AG09319 (cell line): ENCODE measurements around the gene NFATC1.

Experiments
- DNase-seq: peaks from one replicate; pipeline ENCODE4 v3.0.0-alpha.2; 2010; ENCODE audit warnings: low read depth; ENCODE audit errors: extremely low read depth
- TF ChIP-seq, protein P1 (sequence below): IDR thresholded peaks from 2 replicates; pipeline ENCODE4 v1.5.1; 2011; ENCODE audit warnings: low read depth, mild to moderate bottlenecking, inconsistent platforms, low read length, moderate library complexity

NFATC1 gene

DNA sequence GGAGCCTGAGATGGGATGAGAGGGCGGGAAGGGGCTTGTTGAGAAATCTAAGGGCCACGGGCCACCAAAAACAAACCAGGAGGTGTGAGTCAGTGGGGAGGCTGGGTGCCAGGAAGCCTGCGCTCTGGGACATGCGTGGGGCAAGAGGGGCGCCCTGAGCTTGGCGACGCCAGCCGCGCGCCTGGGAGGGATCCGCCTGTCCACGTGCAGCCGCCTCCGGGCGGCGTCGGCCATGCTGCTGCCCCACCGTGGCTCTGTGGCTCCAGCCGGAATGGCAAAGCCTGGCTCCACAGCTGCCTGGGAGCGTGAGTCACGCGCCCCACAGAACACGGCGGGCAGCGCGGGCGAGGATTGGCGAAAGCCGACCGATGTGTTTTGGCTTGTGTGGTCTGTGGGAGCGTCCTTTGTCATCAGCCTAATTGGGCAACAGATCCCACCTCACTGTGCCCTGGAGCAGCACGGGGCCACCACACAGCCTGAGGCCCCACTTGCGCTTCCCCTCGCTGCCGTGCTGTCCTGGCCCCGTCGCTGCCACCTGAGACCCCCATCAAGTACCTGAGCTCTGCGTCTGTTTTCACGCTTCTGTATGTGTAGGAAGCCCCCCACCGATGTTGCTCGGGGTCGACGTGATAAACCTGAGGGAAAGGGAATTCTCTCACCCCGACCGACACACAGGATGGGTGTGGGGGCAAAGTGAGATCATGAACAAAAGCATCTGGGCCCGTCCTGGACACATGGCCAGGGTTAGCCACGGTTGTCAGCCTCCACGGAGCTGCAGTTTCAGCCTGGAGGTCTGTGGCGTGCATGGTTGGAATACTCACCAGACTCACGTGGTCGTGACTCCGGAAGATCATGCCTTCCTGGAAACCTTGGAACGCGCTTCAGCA, 80.5 kb downstream of the NFATC1 start:
- DNase-seq, result no peak
- TF ChIP-seq, protein P1, sequence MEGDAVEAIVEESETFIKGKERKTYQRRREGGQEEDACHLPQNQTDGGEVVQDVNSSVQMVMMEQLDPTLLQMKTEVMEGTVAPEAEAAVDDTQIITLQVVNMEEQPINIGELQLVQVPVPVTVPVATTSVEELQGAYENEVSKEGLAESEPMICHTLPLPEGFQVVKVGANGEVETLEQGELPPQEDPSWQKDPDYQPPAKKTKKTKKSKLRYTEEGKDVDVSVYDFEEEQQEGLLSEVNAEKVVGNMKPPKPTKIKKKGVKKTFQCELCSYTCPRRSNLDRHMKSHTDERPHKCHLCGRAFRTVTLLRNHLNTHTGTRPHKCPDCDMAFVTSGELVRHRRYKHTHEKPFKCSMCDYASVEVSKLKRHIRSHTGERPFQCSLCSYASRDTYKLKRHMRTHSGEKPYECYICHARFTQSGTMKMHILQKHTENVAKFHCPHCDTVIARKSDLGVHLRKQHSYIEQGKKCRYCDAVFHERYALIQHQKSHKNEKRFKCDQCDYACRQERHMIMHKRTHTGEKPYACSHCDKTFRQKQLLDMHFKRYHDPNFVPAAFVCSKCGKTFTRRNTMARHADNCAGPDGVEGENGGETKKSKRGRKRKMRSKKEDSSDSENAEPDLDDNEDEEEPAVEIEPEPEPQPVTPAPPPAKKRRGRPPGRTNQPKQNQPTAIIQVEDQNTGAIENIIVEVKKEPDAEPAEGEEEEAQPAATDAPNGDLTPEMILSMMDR, result no peak

DNA sequence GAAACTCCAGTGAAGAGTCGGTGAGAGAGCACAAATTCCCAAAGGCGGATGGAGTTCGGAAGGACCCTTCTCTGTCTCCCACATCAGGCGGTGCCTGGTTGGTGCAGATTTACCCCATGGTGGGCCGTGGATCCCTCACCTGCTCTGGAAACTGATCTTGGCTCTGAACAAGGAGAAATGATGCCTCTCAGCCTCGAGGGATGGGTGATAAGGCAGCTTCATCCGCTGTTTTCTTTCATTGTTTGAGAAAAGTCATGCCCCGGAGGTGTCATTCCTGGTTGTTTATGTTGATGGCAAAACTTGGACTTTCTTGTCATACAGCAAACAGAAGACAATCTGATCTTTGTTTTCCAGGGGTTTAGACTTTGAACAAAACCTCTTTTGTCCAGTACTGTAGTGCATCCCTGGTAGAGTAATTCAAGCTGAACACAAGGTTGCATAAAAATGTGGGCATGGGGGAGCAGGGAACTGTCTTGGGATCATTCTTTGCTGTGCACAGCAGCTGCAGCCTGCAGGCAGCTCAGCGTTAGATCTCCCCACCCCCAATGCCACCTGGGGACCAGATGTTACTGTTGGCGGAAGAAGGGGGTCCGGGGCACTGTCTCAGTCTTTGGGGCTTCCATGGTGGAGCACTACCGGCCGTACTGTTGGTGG, 81.3 kb downstream of the NFATC1 start:
- DNase-seq, result no peak
- TF ChIP-seq, protein P1, result no peak

DNA sequence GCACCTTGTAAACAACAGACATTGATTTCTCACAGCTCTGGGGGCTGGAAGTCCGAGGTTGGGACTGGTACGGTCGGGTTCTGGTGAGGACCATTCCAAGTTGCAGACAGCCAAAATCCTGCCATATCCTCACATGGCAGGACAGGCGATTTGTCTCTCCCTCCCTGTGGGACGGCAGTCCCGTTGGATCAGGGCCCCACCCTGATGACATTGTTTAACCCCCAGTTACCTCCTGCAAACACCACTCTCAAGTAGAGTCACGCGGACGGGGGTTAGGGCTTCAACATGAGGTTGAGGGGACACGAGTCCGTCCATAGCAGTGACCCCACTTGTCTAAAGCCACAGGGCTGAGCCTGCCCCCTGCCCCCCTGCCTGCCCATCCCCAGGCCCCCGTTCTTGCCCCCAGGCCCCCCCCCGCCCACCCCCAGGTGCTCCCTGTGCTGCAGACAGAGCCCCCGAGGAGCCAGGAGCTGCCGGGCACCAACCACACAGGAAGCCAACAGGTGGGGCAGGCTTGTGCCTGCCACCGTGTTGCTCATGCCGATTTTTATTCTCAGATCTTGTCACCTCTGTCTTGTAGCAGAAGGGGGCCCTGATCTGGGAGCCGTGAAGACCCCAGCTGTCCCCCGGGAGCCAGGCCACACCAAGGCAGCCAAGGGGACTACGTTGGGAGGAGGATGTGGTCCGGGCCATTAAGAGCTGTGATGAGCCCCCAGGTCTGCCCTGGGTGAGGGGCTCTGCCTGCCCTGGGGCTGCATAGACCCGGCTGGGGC, 82.2 kb downstream of the NFATC1 start:
- TF ChIP-seq, protein P1, result no peak
- no peak for DNase-seq

DNA sequence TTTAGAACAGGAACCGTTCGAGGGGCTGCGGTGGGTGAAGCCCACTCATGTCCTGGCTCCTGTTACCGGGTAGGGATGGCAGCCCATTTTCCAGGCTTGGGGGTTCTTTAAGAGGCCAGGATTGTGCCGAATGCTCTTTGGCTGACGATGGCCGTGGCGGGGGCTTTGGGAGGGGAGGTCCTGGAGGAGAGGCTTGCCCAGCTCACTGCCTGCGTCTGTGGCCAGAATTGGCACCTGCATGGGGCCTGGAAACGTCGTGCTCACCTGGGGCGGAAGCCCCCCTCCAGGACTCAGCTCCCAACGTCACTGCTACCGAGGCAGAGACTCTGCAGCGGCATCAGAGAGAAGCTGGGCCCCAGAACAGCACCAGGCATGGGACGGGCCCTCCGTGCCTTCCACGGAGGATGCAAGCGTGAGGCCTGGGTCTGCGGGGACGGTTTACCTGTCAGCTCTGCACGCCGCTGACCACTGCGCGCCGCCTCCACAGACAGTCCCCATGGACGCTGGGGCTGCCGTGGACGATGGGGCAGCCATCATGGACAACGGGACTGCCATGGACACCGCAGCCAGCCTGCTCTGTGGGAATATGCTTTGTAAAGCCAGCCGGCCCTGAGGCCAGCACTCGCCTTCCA, 82.9 kb downstream of the NFATC1 start:
- TF ChIP-seq, protein P1, result no peak
- no peak for DNase-seq

DNA sequence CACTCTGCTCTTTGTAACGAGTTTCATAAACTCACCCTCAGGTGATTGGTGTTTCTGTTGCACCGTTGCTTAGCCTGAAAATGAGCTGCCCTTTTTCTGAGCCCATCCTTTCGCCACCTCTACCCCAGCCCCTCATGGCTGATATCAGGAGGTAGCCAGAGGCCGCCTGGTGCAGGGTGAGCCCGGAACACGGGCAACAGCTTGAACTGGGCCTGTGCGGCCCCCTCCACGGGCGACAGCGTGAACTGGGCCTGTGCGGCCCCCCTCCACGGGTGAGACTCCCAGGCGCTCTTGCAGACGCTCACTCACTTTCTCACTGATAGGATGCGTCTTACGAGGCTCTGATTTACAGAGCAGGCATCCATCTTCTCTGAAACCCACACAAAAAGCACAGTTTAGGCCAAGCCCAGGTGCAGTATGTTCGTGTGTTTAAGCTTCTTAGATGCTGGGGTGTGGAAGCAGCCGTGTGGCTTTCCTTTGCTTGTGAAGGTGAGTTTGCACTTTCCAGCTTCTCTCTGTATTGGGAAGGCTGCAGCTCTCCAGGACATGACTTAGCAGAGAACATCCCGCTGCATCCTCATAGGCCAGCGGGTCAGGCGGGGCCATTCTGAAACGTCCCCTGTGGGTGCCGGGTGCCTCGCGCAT, 83.5 kb downstream of the NFATC1 start:
- TF ChIP-seq, protein P1, result no peak
- no peak for DNase-seq

DNA sequence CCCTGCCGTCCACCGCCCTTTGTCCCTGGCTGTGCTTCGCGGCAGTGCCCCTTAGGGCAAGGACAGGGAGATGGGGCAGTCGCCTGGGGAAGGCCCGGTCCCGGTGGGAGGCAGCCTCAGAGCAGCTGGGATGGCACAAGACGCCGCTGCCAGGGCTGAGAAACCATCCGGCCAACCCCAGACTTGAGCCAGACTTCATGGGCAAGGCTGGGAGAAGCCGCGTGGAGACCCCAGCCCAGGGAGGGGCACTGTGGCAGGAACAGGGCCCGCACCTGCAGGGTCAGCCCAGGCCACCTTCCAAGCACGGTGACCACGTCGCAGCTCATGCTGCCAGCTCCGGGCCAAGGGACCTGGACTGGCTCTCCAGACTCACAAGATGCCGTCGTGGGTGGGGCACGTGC, 84.0 kb downstream of the NFATC1 start:
- TF ChIP-seq, protein P1, result no peak
- no peak for DNase-seq
